Stimulated activated CD8-positive, alpha-beta memory T cell treated with anti-CD3 and anti-CD28 coated beads, Interleukin-7, amount 100 ng/mL, for 1 hour (primary cell): ENCODE data around the gene OR8B4.
"Not testable (repeated sequence)": the region's sequence is repeated elsewhere in the genome, so short reads cannot be mapped to it uniquely, and the experiment has no call there.

ENCODE experiments used
- DNase-seq, 2 donors: peaks; one replicate each; pipeline ENCODE4 v3.0.0-alpha.2; 2020; ENCODE audit warnings: low read depth in 2 of 2

OR8B4 gene

GRCh38 chr11:124424384-124424921, at the start of gene OR8B4:
OR8B4 (minus strand) TSS chr11:124424871; CDS start chr11:124424871, 0 bp downstream.
- no peak for DNase-seq

GRCh38 chr11:124474079-124474478, 49.4 kb upstream of the OR8B4 start:
- no peak for DNase-seq

GRCh38 chr11:124473476-124473875, 48.8 kb upstream of the OR8B4 start:
- DNase-seq: no peak

GRCh38 chr11:124470561-124471227, 46.0 kb upstream of the OR8B4 start:
- DNase-seq: no peak

GRCh38 chr11:124467381-124467927, 42.8 kb upstream of the OR8B4 start:
- DNase-seq: no peak

- DNase-seq: no peak
Observed at GRCh38 chr11:124465368-124465767, 40.7 kb upstream of the OR8B4 start.

GRCh38 chr11:124463990-124464389, 39.3 kb upstream of the OR8B4 start:
- no peak for DNase-seq

GRCh38 chr11:124463324-124463723, 38.7 kb upstream of the OR8B4 start:
- DNase-seq: no peak

GRCh38 chr11:124460459-124460858, 35.8 kb upstream of the OR8B4 start:
- DNase-seq: no peak

- not testable (repeated sequence) for DNase-seq
Observed at GRCh38 chr11:124459379-124459778, 34.7 kb upstream of the OR8B4 start.

- DNase-seq: no peak
Observed at GRCh38 chr11:124454552-124454951, 29.9 kb upstream of the OR8B4 start.

- no peak for DNase-seq
Observed at GRCh38 chr11:124446916-124447315, 22.2 kb upstream of the OR8B4 start.

GRCh38 chr11:124445646-124446150, 21.0 kb upstream of the OR8B4 start, which contains the start of gene OR8B8:
OR8B8 (minus strand) TSS chr11:124445696; CDS start chr11:124441085, 4,611 bp downstream.
- no peak for DNase-seq

- no peak for DNase-seq
Observed at GRCh38 chr11:124442847-124443246, 18.2 kb upstream of the OR8B4 start.

GRCh38 chr11:124442442-124442841, 17.8 kb upstream of the OR8B4 start:
- no peak for DNase-seq

GRCh38 chr11:124441519-124441918, 16.8 kb upstream of the OR8B4 start:
- DNase-seq: no peak

GRCh38 chr11:124441081-124441480, 16.4 kb upstream of the OR8B4 start:
- no peak for DNase-seq

GRCh38 chr11:124440608-124441007, 15.9 kb upstream of the OR8B4 start:
- DNase-seq: no peak

- DNase-seq: no peak
Observed at GRCh38 chr11:124434699-124435098, 10.0 kb upstream of the OR8B4 start.

GRCh38 chr11:124429599-124429998, 4.9 kb upstream of the OR8B4 start:
- DNase-seq: no peak

GRCh38 chr11:124421043-124421442, 3.6 kb downstream of the OR8B4 start:
- DNase-seq: no peak

- no peak for DNase-seq
Observed at GRCh38 chr11:124415356-124415923, 9.2 kb downstream of the OR8B4 start.

- DNase-seq: no peak
Observed at GRCh38 chr11:124409906-124410305, 14.8 kb downstream of the OR8B4 start.
